Transverse colon (tissue), 4 donors: ENCODE results near the gene CBY2.
"Not testable (repeated sequence)": the region's sequence is repeated elsewhere in the genome, so short reads cannot be mapped to it uniquely, and the experiment has no call there.

ENCODE experiments used
- CTCF ChIP-seq, 5 experiments: fragments of 200-600 bp in 3 of 5; fragments of 450-650 bp in 2 of 5; sonication (generic) in 3 of 5; IDR thresholded peaks; 1 replicate in 2 of 5; 2 replicates in 3 of 5; pipeline ENCODE4 v1.5.1; 2016 to 2017; ENCODE audit warnings: antibody characterized with exemption in 5 of 5, inconsistent platforms in 3 of 5, mild to moderate bottlenecking in 2 of 5, moderate library complexity in 1 of 5
- EP300 ChIP-seq: sonication (generic); formaldehyde crosslinking; IDR thresholded peaks from one replicate; pipeline ENCODE4 v1.6.1; 2017; ENCODE audit warnings: antibody characterized with exemption, low read depth
- POLR2AphosphoS5 ChIP-seq, 3 donors: sonication (generic); formaldehyde crosslinking; IDR thresholded peaks; one replicate each; pipeline ENCODE4 v1.6.1; 2016; ENCODE audit warnings: antibody characterized with exemption in 3 of 3

- TF ChIP-seq CTCF (IDR thresholded peaks at IDR 0.05); POLR2AphosphoS5 (IDR thresholded peaks at IDR 0.05); EP300: not testable (repeated sequence)
These were observed 39.2 kb upstream of the CBY2 start for GRCh38 chr13:45662903-45663302.
